Naive thymus-derived CD4-positive, alpha-beta T cell (primary cell): ENCODE data around the gene ALDH4A1. TPM values are rescaled to one million over a fixed set of nuclear protein-coding genes. Genes with fewer than 3 reads are reported as not detected.

Source experiments
- ATAC-seq: fragments of 150-1000 bp; cut with Tn5 transposase; 2 replicates; pipeline ENCODE4 v1.10.0; 2021; ENCODE audit warnings: mild to moderate bottlenecking, moderate library complexity
- CTCF ChIA-PET: fragments of 350-600 bp; sonication (Branson Sonifier 250); formaldehyde crosslinking; loops from one replicate; lab custom pipeline; 2021; ENCODE audit warnings: antibody characterized with exemption; lab: Charles Lee
- POLR2A ChIA-PET: fragments of 350-600 bp; sonication (Branson Sonifier 250); formaldehyde crosslinking; loops from one replicate; lab custom pipeline; 2021; ENCODE audit warnings: antibody characterized with exemption, inconsistent platforms; lab: Charles Lee
- DNase-seq, 9 donors: peaks; one replicate each; pipeline versions ENCODE4 v3.0.0 to v3.0.0-alpha.2; 2020 to 2022; ENCODE audit warnings: mixed read lengths in 1 of 9
- H3K27ac ChIP-seq: one replicate; pipeline ENCODE4 v1.7.0; 2013; ENCODE audit warnings: mild to moderate bottlenecking, low read depth, low read length, moderate library complexity
- H3K27me3 ChIP-seq, 2 donors: one replicate each; pipeline ENCODE4 v1.7.0; 2013; ENCODE audit warnings: low read length in 2 of 2, mild to moderate bottlenecking in 2 of 2, moderate library complexity in 2 of 2; ENCODE audit not compliant: control insufficient read depth in 2 of 2, insufficient read depth in 2 of 2
- H3K36me3 ChIP-seq, 3 experiments: 1 replicate in 2 of 3; 2 replicates in 1 of 3; pipeline ENCODE4 v1.7.0; 2013; ENCODE audit warnings: low read length in 3 of 3, mild to moderate bottlenecking in 3 of 3, moderate library complexity in 1 of 3; ENCODE audit not compliant: insufficient read depth in 3 of 3, control insufficient read depth in 2 of 3
- H3K4me1 ChIP-seq, 2 donors: one replicate each; pipeline ENCODE4 v1.7.0; 2013; ENCODE audit warnings: low read length in 2 of 2, mild to moderate bottlenecking in 2 of 2, moderate library complexity in 1 of 2; ENCODE audit not compliant: control insufficient read depth in 2 of 2, insufficient read depth in 2 of 2
- H3K4me3 ChIP-seq: 2 replicates; pipeline ENCODE4 v1.7.0; 2013; ENCODE audit warnings: mild to moderate bottlenecking, low read length
- H3K9me3 ChIP-seq, 3 experiments: 1 replicate in 2 of 3; 2 replicates in 1 of 3; pipeline ENCODE4 v1.7.0; 2013; ENCODE audit warnings: low read length in 3 of 3; ENCODE audit not compliant: control insufficient read depth in 2 of 3
- H3K27ac Mint-ChIP-seq, 9 donors: one replicate each; pipeline ENCODE4 v1.8.0; 2020 to 2022; ENCODE audit warnings: mixed read lengths in 9 of 9, mild to moderate bottlenecking in 8 of 9, moderate library complexity in 5 of 9, inconsistent platforms in 2 of 9
- H3K27me3 Mint-ChIP-seq, 5 donors: one replicate each; pipeline ENCODE4 v1.8.0; 2021 to 2022; ENCODE audit warnings: mixed read lengths in 5 of 5, mild to moderate bottlenecking in 1 of 5
- H3K36me3 Mint-ChIP-seq, 5 donors: one replicate each; pipeline ENCODE4 v1.8.0; 2020 to 2022; ENCODE audit warnings: mixed read lengths in 5 of 5, mild to moderate bottlenecking in 3 of 5, inconsistent platforms in 1 of 5
- H3K4me1 Mint-ChIP-seq, 7 donors: one replicate each; pipeline ENCODE4 v1.8.0; 2020 to 2022; ENCODE audit warnings: mixed read lengths in 7 of 7, mild to moderate bottlenecking in 3 of 7, inconsistent platforms in 1 of 7
- H3K4me3 Mint-ChIP-seq, 10 donors: one replicate each; pipeline ENCODE4 v1.8.0; 2020 to 2022; ENCODE audit warnings: mild to moderate bottlenecking in 10 of 10, mixed read lengths in 10 of 10, moderate library complexity in 6 of 10, inconsistent platforms in 2 of 10
- H3K9me3 Mint-ChIP-seq, 11 donors: one replicate each; pipeline ENCODE4 v1.8.0; 2020 to 2022; ENCODE audit warnings: mixed read lengths in 11 of 11, mild to moderate bottlenecking in 4 of 11, inconsistent platforms in 1 of 11, moderate library complexity in 1 of 11
- intact Hi-C, 2 donors: fragments of 100-400 bp; cut with micrococcal nuclease; formaldehyde crosslinking; loops; one replicate each; pipeline ENCODE4 v1.15.1; 2023
- polyA plus RNA-seq, 2 donors: library from polyadenylated mRNA; unstranded; fragments of 300-500 nt; fragmentation: Illumina TruSeq; gene quantifications; one replicate each; pipeline ENCODE4 v1.2.3, GENCODE V29; 2021
- total RNA-seq, 6 experiments: library from RNA in 5 of 6; stranded (reverse) in 5 of 6; gene quantifications; 1 replicate in 5 of 6; 2 replicates in 1 of 6; pipeline ENCODE4 v1.2.3 and lab custom pipeline; 2021 to 2026

Gene ALDH4A1
- total and polyA plus RNA-seq, 7 experiments from 2014 or later: 0.94 to 3.2 (median 1.4) TPM

- H3K4me1 Mint-ChIP-seq: no peaks in the 10 kb centered on the region
Measured at GRCh38 chr1:18881642-18882431, 20.5 kb downstream of the ALDH4A1 start.

DNA sequence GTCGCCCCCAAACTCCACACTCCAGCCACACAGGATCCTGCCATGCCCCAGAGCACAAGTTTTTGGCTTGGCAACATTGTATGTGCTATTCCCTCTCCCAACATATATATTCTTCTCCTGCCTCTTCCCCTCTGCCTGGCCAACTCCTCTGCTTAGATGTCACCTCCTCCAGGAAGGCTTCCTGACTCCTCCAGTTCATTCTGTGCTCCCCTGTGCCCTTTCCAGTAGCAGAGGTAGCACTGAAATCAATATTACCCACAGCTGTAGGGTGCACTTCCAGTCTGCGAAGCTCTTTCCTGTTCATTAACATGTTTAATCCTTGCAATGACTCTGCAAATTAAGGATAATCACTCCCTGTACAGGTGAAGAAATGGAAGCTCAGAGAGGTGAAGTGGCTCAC lies 21.2 kb downstream of the ALDH4A1 start:
- no peaks in the 10 kb centered on the region for H3K27me3 Mint-ChIP-seq
- Histone ChIP-seq H3K27me3 (no peaks in the 10 kb centered on the region), H3K36me3 (peaks cover 0 to 7% (median 0%) of the 10 kb centered on the region in 3 experiments), H3K9me3 (no peaks in the 10 kb centered on the region), H3K27ac (no peak overlapping the region), H3K4me3 (no peak overlapping the region), H3K4me1 (no peaks in the 10 kb centered on the region)
- CTCF ChIA-PET: no interaction called here
- DNase-seq (no peak), ATAC-seq (no peak)
- no peaks in the 10 kb centered on the region for H3K36me3 Mint-ChIP-seq
- POLR2A ChIA-PET: no interaction called here
- no peaks in the 10 kb centered on the region for H3K4me1 Mint-ChIP-seq
- H3K9me3 Mint-ChIP-seq: no peaks in the 10 kb centered on the region
- H3K4me3 Mint-ChIP-seq: no peak overlapping the region
- no peak overlapping the region for H3K27ac Mint-ChIP-seq
- intact Hi-C loops: no loop called here

More at GRCh38 chr1:18881642-18882431, 20.5 kb downstream of the ALDH4A1 start:
- Histone ChIP-seq H3K4me3 (no peak overlapping the region), H3K27ac (no peak overlapping the region), H3K9me3 (no peaks in the 10 kb centered on the region), H3K4me1 (no peaks in the 10 kb centered on the region), H3K36me3 (peaks cover 0 to 7% (median 0%) of the 10 kb centered on the region in 3 experiments), H3K27me3 (no peaks in the 10 kb centered on the region)
- intact Hi-C loops: no loop called here
- Mint-ChIP-seq H3K4me3 (no peak overlapping the region), H3K9me3 (no peaks in the 10 kb centered on the region), H3K36me3 (no peaks in the 10 kb centered on the region), H3K27me3 (no peaks in the 10 kb centered on the region), H3K27ac (no peak overlapping the region)
- DNase-seq (no peak), ATAC-seq (no peak)
- CTCF ChIA-PET: no interaction called here
- POLR2A ChIA-PET: no interaction called here

- Histone ChIP-seq H3K9me3 (no peaks in the 10 kb centered on the region), H3K27ac (no peak overlapping the region), H3K4me1 (no peaks in the 10 kb centered on the region), H3K27me3 (no peaks in the 10 kb centered on the region), H3K4me3 (no peak overlapping the region), H3K36me3 (peaks cover 0 to 7% (median 0%) of the 10 kb centered on the region in 3 experiments)
- DNase-seq (no peak), ATAC-seq (no peak)
- H3K36me3 Mint-ChIP-seq: no peaks in the 10 kb centered on the region
- no peaks in the 10 kb centered on the region for H3K9me3 Mint-ChIP-seq
- POLR2A ChIA-PET: no interaction called here
- H3K4me1 Mint-ChIP-seq: no peaks in the 10 kb centered on the region
- H3K27ac Mint-ChIP-seq: no peak overlapping the region
- CTCF ChIA-PET: no interaction called here
- H3K27me3 Mint-ChIP-seq: no peaks in the 10 kb centered on the region
- intact Hi-C loops: no loop called here
- no peak overlapping the region for H3K4me3 Mint-ChIP-seq
Measured at GRCh38 chr1:18880585-18880984, 21.8 kb downstream of the ALDH4A1 start.

DNA sequence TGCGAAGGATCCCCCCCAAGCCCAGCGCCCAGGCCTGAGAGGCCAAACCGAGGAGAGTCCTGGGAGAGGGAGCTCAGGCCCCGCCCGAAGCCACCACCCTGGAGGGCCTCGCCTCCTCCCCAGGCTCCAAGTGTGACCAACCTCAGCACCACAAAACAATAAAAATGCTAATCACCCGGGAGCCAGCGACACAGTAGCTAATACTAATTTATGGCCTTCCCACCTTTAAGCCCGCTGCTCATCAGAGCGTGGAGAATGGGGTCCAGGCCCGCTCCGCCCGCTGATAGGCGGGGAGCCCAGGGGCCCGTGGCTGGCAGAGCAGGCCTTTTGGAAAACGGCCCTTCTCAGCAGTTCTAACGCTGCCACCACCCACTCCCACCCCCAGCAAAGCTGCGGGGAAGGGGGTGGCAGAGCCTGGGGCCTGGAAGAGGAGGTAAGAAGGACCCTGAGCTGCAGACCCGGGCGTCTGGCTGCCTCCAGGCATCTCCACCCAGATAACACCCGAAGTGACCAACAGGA lies 22.5 kb downstream of the ALDH4A1 start:
- intact Hi-C loops: no loop called here
- H3K36me3 ChIP-seq: peaks cover 0 to 7% (median 0%) of the 10 kb centered on the region in 3 experiments
- H3K9me3 ChIP-seq: no peaks in the 10 kb centered on the region
- no peaks in the 10 kb centered on the region for H3K4me1 ChIP-seq
- no peaks in the 10 kb centered on the region for H3K9me3 Mint-ChIP-seq
- no peak overlapping the region for H3K4me3 Mint-ChIP-seq
- no peaks in the 10 kb centered on the region for H3K4me1 Mint-ChIP-seq
- H3K4me3 ChIP-seq: no peak overlapping the region
- POLR2A ChIA-PET: no interaction called here
- no peak overlapping the region for H3K27ac ChIP-seq
- no peak for ATAC-seq
- no peak overlapping the region for H3K27ac Mint-ChIP-seq
- CTCF ChIA-PET: no interaction called here
- H3K36me3 Mint-ChIP-seq: no peaks in the 10 kb centered on the region
- no peaks in the 10 kb centered on the region for H3K27me3 Mint-ChIP-seq
- DNase-seq: no peak
- H3K27me3 ChIP-seq: no peaks in the 10 kb centered on the region

- POLR2A ChIA-PET: no interaction called here
Measured at GRCh38 chr1:18879215-18879790, 23.1 kb downstream of the ALDH4A1 start.

DNA sequence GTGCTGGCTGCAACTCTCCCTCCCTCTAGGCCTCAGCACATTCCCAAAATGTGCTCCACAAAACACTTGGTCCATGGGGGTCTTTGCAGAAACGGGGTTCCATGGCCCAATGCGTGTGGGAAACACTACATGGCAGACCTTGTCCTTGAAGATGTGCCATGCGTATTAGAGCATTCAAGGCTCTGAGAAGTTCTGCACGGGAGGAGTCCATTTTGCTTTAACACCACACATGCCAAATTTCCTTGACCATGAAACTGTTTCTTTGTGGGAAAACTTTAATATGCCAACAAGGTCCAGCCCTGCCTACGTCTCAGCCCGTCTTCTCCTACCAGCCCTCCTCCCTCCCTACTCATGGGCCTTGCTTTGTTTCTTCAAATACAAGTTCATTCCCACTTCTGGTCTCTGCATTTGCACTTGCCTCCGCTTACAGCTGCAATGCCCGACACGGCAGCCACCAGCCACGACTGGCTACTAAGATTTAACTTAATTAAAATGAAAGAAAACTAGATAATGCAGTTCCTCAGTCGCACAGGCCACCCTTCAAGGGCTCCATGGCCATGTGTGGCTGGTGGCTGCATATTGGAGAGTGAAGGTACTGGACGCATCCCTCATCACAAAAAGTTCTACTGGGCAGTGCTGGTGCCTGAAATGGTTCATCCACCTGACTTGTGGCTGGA lies 23.7 kb downstream of the ALDH4A1 start:
- H3K27ac ChIP-seq: no peak overlapping the region
- Mint-ChIP-seq H3K27me3 (no peaks in the 10 kb centered on the region), H3K4me1 (no peaks in the 10 kb centered on the region), H3K36me3 (no peaks in the 10 kb centered on the region), H3K27ac (no peak overlapping the region), H3K4me3 (no peak overlapping the region), H3K9me3 (no peaks in the 10 kb centered on the region)
- H3K4me3 ChIP-seq: no peak overlapping the region
- intact Hi-C loops: no loop called here
- no peaks in the 10 kb centered on the region for H3K27me3 ChIP-seq
- no peaks in the 10 kb centered on the region for H3K9me3 ChIP-seq
- ATAC-seq (no peak), DNase-seq (no peak)
- POLR2A ChIA-PET: no interaction called here
- H3K4me1 ChIP-seq: no peaks in the 10 kb centered on the region
- H3K36me3 ChIP-seq: peaks cover 0 to 7% (median 0%) of the 10 kb centered on the region in 3 experiments
- CTCF ChIA-PET: interaction anchor here (0.6 kb wide), 1 partner anchor 199 kb away, joined by 3 read pairs; no protein-coding TSS in a partner anchor

More at GRCh38 chr1:18879215-18879790, 23.1 kb downstream of the ALDH4A1 start:
- no peaks in the 10 kb centered on the region for H3K4me1 ChIP-seq
- intact Hi-C loops: no loop called here
- Mint-ChIP-seq H3K36me3 (no peaks in the 10 kb centered on the region), H3K9me3 (no peaks in the 10 kb centered on the region), H3K4me3 (no peak overlapping the region), H3K4me1 (no peaks in the 10 kb centered on the region), H3K27ac (no peak overlapping the region), H3K27me3 (no peaks in the 10 kb centered on the region)
- peaks cover 0 to 7% (median 0%) of the 10 kb centered on the region in 3 experiments for H3K36me3 ChIP-seq
- no peaks in the 10 kb centered on the region for H3K27me3 ChIP-seq
- no peak overlapping the region for H3K27ac ChIP-seq
- no peaks in the 10 kb centered on the region for H3K9me3 ChIP-seq
- no peak for DNase-seq
- CTCF ChIA-PET: no interaction called here
- no peak overlapping the region for H3K4me3 ChIP-seq
- no peak for ATAC-seq
